Muscle layer of duodenum (tissue), 2 donors: ENCODE data around the gene CTTNBP2.

ENCODE experiments used
- H3K27ac ChIP-seq: one replicate; pipeline ENCODE4 v1.7.0; 2013; ENCODE audit warnings: mild to moderate bottlenecking, low read length
- H3K27me3 ChIP-seq: one replicate; pipeline ENCODE4 v1.7.0; 2013; ENCODE audit warnings: low read depth, mild to moderate bottlenecking, control low read depth, low read length
- H3K36me3 ChIP-seq, 2 donors: one replicate each; pipeline ENCODE4 v1.7.0; 2013; ENCODE audit warnings: low read length in 2 of 2, control low read depth in 1 of 2, mild to moderate bottlenecking in 1 of 2; ENCODE audit not compliant: insufficient read depth in 2 of 2, control insufficient read depth in 1 of 2
- H3K4me1 ChIP-seq, 2 donors: one replicate each; pipeline ENCODE4 v1.7.0; 2013; ENCODE audit warnings: low read length in 2 of 2, mild to moderate bottlenecking in 2 of 2, control low read depth in 1 of 2, moderate library complexity in 1 of 2; ENCODE audit not compliant: insufficient read depth in 2 of 2, control insufficient read depth in 1 of 2
- H3K4me3 ChIP-seq, 2 donors: one replicate each; pipeline ENCODE4 v1.7.0; 2013; ENCODE audit warnings: low read length in 2 of 2, low read depth in 1 of 2, mild to moderate bottlenecking in 1 of 2
- H3K9me3 ChIP-seq, 2 donors: one replicate each; pipeline ENCODE4 v1.7.0; 2013; ENCODE audit warnings: low read length in 2 of 2, control low read depth in 1 of 2, mild to moderate bottlenecking in 1 of 2; ENCODE audit not compliant: control insufficient read depth in 1 of 2
- donor health status: healthy.

The CTTNBP2 gene

GRCh38 chr7:117800841-117801240 is 72.4 kb downstream of the CTTNBP2 start:
- H3K27me3 ChIP-seq: no peaks in the 10 kb centered on the region
- no peaks in the 10 kb centered on the region for H3K36me3 ChIP-seq
- H3K27ac ChIP-seq: no peak overlapping the region
- H3K9me3 ChIP-seq: no peaks in the 10 kb centered on the region
- no peaks in the 10 kb centered on the region for H3K4me1 ChIP-seq
- H3K4me3 ChIP-seq: no peak overlapping the region

GRCh38 chr7:117800406-117800805 is 72.8 kb downstream of the CTTNBP2 start:
- no peaks in the 10 kb centered on the region for H3K36me3 ChIP-seq
- no peaks in the 10 kb centered on the region for H3K27me3 ChIP-seq
- no peak overlapping the region for H3K27ac ChIP-seq

GRCh38 chr7:117796889-117797288 is 76.4 kb downstream of the CTTNBP2 start:
- Histone ChIP-seq H3K4me3 (no peak overlapping the region), H3K9me3 (no peaks in the 10 kb centered on the region), H3K27ac (no peak overlapping the region), H3K27me3 (no peaks in the 10 kb centered on the region), H3K4me1 (no peaks in the 10 kb centered on the region), H3K36me3 (peaks cover 0 to 4% of the 10 kb centered on the region in 2 donors)

More at GRCh38 chr7:117800406-117800805, 72.8 kb downstream of the CTTNBP2 start:
- Histone ChIP-seq H3K4me3 (no peak overlapping the region), H3K9me3 (no peaks in the 10 kb centered on the region), H3K4me1 (no peaks in the 10 kb centered on the region)

GRCh38 chr7:117793976-117794375 is 79.3 kb downstream of the CTTNBP2 start:
- H3K4me3 ChIP-seq: no peak overlapping the region
- no peak overlapping the region for H3K27ac ChIP-seq
- no peaks in the 10 kb centered on the region for H3K4me1 ChIP-seq
- H3K36me3 ChIP-seq: peaks cover 3 to 14% of the 10 kb centered on the region in 2 donors
- H3K27me3 ChIP-seq: no peaks in the 10 kb centered on the region
- H3K9me3 ChIP-seq: no peaks in the 10 kb centered on the region

GRCh38 chr7:117793521-117793920 is 79.7 kb downstream of the CTTNBP2 start:
- Histone ChIP-seq H3K4me3 (no peak overlapping the region), H3K27me3 (no peaks in the 10 kb centered on the region), H3K4me1 (no peaks in the 10 kb centered on the region), H3K27ac (no peak overlapping the region), H3K9me3 (no peaks in the 10 kb centered on the region), H3K36me3 (peaks cover 3 to 14% of the 10 kb centered on the region in 2 donors)

GRCh38 chr7:117791877-117792780 is 81.1 kb downstream of the CTTNBP2 start:
- H3K4me3 ChIP-seq: no peak overlapping the region
- peaks cover 3 to 14% of the 10 kb centered on the region in 2 donors for H3K36me3 ChIP-seq
- peak overlapping the region; percentile 32 for H3K27ac ChIP-seq
- H3K4me1 ChIP-seq: no peaks in the 10 kb centered on the region
- no peaks in the 10 kb centered on the region for H3K27me3 ChIP-seq
- no peaks in the 10 kb centered on the region for H3K9me3 ChIP-seq

GRCh38 chr7:117790731-117791130 is 82.5 kb downstream of the CTTNBP2 start:
- no peak overlapping the region for H3K27ac ChIP-seq
- H3K9me3 ChIP-seq: no peaks in the 10 kb centered on the region
- peaks cover 3 to 14% of the 10 kb centered on the region in 2 donors for H3K36me3 ChIP-seq

GRCh38 chr7:117790251-117790650 is 83.0 kb downstream of the CTTNBP2 start:
- Histone ChIP-seq H3K4me3 (no peak overlapping the region), H3K27me3 (no peaks in the 10 kb centered on the region), H3K36me3 (peaks cover 3 to 14% of the 10 kb centered on the region in 2 donors), H3K4me1 (no peaks in the 10 kb centered on the region), H3K9me3 (no peaks in the 10 kb centered on the region), H3K27ac (no peak overlapping the region)

More at GRCh38 chr7:117790731-117791130, 82.5 kb downstream of the CTTNBP2 start:
- Histone ChIP-seq H3K4me1 (no peaks in the 10 kb centered on the region), H3K27me3 (no peaks in the 10 kb centered on the region), H3K4me3 (no peak overlapping the region)

GRCh38 chr7:117785431-117785830 is 87.8 kb downstream of the CTTNBP2 start:
- Histone ChIP-seq H3K36me3 (no peaks in the 10 kb centered on the region), H3K9me3 (no peaks in the 10 kb centered on the region), H3K4me3 (no peak overlapping the region), H3K4me1 (no peaks in the 10 kb centered on the region), H3K27ac (no peak overlapping the region), H3K27me3 (no peaks in the 10 kb centered on the region)

- Histone ChIP-seq H3K27me3 (no peaks in the 10 kb centered on the region), H3K4me3 (no peak overlapping the region), H3K4me1 (no peaks in the 10 kb centered on the region), H3K36me3 (no peaks in the 10 kb centered on the region), H3K27ac (no peak overlapping the region), H3K9me3 (no peaks in the 10 kb centered on the region)
Measured at GRCh38 chr7:117784315-117784714, 88.9 kb downstream of the CTTNBP2 start.

- no peaks in the 10 kb centered on the region for H3K4me1 ChIP-seq
- no peak overlapping the region for H3K27ac ChIP-seq
- H3K4me3 ChIP-seq: no peak overlapping the region
- H3K27me3 ChIP-seq: no peaks in the 10 kb centered on the region
- no peaks in the 10 kb centered on the region for H3K9me3 ChIP-seq
- H3K36me3 ChIP-seq: no peaks in the 10 kb centered on the region
Measured at GRCh38 chr7:117782761-117783160, 90.5 kb downstream of the CTTNBP2 start.
